Endothelial cell of umbilical vein (primary cell): ENCODE data around the gene MCOLN3.

Experiments
- EZH2 ChIP-seq: IDR thresholded peaks from 2 replicates; pipeline ENCODE4 v1.6.1; 2012; ENCODE audit warnings: borderline replicate concordance, low read depth, mild to moderate bottlenecking, moderate library complexity, low read length, inconsistent platforms; ENCODE audit not compliant: severe bottlenecking
- FOS ChIP-seq: IDR thresholded peaks from 2 replicates; pipeline ENCODE4 v1.6.1; 2011; ENCODE audit warnings: mild to moderate bottlenecking, low read length, moderate library complexity, borderline replicate concordance; ENCODE audit not compliant: insufficient read depth
- GATA2 ChIP-seq: IDR thresholded peaks from 2 replicates; pipeline ENCODE4 v1.7.0; 2011; ENCODE audit warnings: low read depth, mild to moderate bottlenecking, moderate library complexity, mixed read lengths, low read length; ENCODE audit not compliant: insufficient read length, insufficient read depth
- JUN ChIP-seq: IDR thresholded peaks from 2 replicates; pipeline ENCODE4 v1.6.1; 2011; ENCODE audit warnings: borderline replicate concordance, low read depth; ENCODE audit not compliant: insufficient read length, insufficient read depth
- POLR2A ChIP-seq: IDR thresholded peaks from 2 replicates; pipeline ENCODE4 v1.6.1; 2012; ENCODE audit warnings: low read depth, mild to moderate bottlenecking, control low read depth, low read length
- POLR2AphosphoS5 ChIP-seq: IDR thresholded peaks from 2 replicates; pipeline ENCODE4 v1.6.1; 2012; ENCODE audit warnings: low read depth, mild to moderate bottlenecking, control low read depth, low read length, moderate library complexity; ENCODE audit not compliant: insufficient read depth
- TF ChIP-seq, protein P1 (sequence below), 2 donors: IDR thresholded peaks; 1 replicate in 1 of 2; 2 replicates in 1 of 2; pipeline ENCODE4 v1.5.1; 2011; ENCODE audit warnings: low read length in 2 of 2, mild to moderate bottlenecking in 2 of 2, moderate library complexity in 2 of 2, control low read depth in 1 of 2, inconsistent platforms in 1 of 2, low read depth in 1 of 2; ENCODE audit not compliant: insufficient read depth in 1 of 2; ENCODE audit errors: extremely low read depth in 1 of 2
- TF ChIP-seq, protein P2 (sequence below): IDR thresholded peaks from 2 replicates; pipeline ENCODE4 v1.6.1; 2011; ENCODE audit not compliant: insufficient read depth, insufficient read length

DNA sequence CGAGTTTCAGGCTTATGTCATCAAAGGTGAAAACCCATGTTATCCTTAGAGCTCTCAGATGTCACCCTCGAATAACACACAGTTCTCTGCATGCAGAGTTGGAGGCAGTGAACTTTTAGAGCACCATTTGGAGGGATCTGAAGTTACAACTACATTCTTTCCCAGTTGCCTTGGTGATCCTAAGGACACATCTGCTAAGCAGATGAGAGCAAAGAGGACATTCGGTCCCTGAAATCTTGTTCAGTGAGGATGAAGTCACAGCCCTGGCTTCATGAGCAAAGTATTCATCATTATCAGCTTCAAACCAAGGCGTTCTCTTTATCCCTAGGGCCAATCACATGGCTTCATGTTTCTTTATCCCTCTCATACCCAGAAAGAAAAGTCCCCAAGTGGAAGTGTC lies 28.3 kb downstream of the MCOLN3 start:
- TF ChIP-seq, protein P1, sequence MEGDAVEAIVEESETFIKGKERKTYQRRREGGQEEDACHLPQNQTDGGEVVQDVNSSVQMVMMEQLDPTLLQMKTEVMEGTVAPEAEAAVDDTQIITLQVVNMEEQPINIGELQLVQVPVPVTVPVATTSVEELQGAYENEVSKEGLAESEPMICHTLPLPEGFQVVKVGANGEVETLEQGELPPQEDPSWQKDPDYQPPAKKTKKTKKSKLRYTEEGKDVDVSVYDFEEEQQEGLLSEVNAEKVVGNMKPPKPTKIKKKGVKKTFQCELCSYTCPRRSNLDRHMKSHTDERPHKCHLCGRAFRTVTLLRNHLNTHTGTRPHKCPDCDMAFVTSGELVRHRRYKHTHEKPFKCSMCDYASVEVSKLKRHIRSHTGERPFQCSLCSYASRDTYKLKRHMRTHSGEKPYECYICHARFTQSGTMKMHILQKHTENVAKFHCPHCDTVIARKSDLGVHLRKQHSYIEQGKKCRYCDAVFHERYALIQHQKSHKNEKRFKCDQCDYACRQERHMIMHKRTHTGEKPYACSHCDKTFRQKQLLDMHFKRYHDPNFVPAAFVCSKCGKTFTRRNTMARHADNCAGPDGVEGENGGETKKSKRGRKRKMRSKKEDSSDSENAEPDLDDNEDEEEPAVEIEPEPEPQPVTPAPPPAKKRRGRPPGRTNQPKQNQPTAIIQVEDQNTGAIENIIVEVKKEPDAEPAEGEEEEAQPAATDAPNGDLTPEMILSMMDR (IDR thresholded peaks at IDR 0.05; ENCODE audit: extremely low read depth in 1 of 2, insufficient read depth in 1 of 2, low read depth in 1 of 2, low read length in 2 of 2): no peak
- TF ChIP-seq POLR2AphosphoS5 (no peak), POLR2A (no peak), EZH2 (no peak), JUN (no peak), FOS (no peak), GATA2 (no peak)
- TF ChIP-seq, protein P2, sequence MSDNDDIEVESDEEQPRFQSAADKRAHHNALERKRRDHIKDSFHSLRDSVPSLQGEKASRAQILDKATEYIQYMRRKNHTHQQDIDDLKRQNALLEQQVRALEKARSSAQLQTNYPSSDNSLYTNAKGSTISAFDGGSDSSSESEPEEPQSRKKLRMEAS: no peak
